ENCODE measurements around the gene SMARCE1. TPM values are rescaled to one million over a fixed set of nuclear protein-coding genes. Genes with fewer than 3 reads are reported as not detected.

The SMARCE1 gene
- total RNA-seq, 1 donor from 2014 or later = 140 TPM

DNA sequence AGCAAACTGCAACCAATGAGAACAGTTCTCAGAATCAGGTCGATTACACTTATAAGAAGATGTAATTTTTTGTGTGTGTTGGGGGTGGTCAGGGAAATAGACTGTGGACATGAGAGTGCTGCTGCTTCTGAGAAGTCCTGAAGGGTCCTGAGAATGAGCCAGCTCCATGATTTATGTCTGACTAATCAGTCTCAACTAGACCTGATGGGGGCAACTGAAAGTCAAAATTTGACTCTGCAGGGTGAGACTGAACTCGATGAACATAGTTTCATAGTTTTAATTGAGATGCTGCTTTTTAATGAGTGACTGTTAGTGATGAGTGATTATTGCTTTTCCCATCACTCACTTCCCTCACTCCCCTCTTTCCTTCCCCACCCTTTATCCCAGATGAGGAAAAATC, 37.3 kb downstream of the SMARCE1 start:
- no peaks in the 10 kb centered on the region for H3K9me3 Mint-ChIP-seq
- H3K36me3 Mint-ChIP-seq (ENCODE audit: low read depth) = no peaks in the 10 kb centered on the region
- ATAC-seq (ENCODE audit: low read depth) (no peak), DNase-seq (no peak)
- POLR2A ChIA-PET = interaction anchor here (0.7 to 21.8 kb wide), 8 partner anchors 8 to 134 kb away, joined by 3 to 1885 read pairs (median 4); partner anchors contain the start of gene CCR7
- CTCF ChIA-PET = interaction anchor here (0.6 to 13.7 kb wide), 2 partner anchors 52 to 77 kb away, joined by 3 to 426 read pairs; partner anchors contain the start of gene CCR7
- no peak overlapping the region for H3K4me3 Mint-ChIP-seq
- intact Hi-C loops (cut with micrococcal nuclease) = no loop called here
- peak overlapping the region; percentile 15 for H3K27ac Mint-ChIP-seq
- H3K27me3 Mint-ChIP-seq = no peaks in the 10 kb centered on the region
- H3K4me1 Mint-ChIP-seq = peaks cover 68% of the 10 kb centered on the region
- TF ChIP-seq, protein P1, sequence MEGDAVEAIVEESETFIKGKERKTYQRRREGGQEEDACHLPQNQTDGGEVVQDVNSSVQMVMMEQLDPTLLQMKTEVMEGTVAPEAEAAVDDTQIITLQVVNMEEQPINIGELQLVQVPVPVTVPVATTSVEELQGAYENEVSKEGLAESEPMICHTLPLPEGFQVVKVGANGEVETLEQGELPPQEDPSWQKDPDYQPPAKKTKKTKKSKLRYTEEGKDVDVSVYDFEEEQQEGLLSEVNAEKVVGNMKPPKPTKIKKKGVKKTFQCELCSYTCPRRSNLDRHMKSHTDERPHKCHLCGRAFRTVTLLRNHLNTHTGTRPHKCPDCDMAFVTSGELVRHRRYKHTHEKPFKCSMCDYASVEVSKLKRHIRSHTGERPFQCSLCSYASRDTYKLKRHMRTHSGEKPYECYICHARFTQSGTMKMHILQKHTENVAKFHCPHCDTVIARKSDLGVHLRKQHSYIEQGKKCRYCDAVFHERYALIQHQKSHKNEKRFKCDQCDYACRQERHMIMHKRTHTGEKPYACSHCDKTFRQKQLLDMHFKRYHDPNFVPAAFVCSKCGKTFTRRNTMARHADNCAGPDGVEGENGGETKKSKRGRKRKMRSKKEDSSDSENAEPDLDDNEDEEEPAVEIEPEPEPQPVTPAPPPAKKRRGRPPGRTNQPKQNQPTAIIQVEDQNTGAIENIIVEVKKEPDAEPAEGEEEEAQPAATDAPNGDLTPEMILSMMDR (IDR thresholded peaks at IDR 0.05) = no peak

DNA sequence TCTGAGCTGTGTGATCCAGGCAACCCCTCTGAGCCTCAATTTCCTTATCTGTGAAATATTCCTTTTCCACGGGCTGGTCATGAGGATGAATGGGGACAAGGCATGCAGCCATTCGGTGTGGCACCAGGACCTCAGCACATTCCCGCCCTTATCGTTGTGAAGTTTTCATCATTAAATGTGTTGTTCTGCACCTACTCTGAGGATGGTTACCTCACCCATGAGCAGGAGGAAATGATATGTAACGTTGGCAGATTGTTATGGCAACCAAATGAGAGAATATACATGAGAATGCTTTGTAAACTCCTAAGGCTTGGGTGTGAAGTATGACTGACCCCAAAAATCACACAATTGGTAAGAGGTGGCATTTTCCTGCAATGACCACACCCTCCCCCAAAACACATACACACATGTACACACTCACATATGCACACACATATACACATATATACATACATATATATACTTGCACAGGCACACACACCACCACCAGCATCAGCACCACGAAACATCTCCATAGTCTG, 39.5 kb downstream of the SMARCE1 start:
- intact Hi-C loops (cut with micrococcal nuclease) = no loop called here
- H3K27me3 Mint-ChIP-seq = no peaks in the 10 kb centered on the region
- H3K4me1 Mint-ChIP-seq = peaks cover 61% of the 10 kb centered on the region
- no peak overlapping the region for H3K4me3 Mint-ChIP-seq
- TF ChIP-seq, protein P1 (IDR thresholded peaks at IDR 0.05) = no peak
- H3K9me3 Mint-ChIP-seq = no peaks in the 10 kb centered on the region
- ATAC-seq (ENCODE audit: low read depth) (peak; percentile 73), DNase-seq (no peak)
- POLR2A ChIA-PET = interaction anchor here (21.8 kb wide), 1 partner anchor 55 kb away, joined by 1885 read pairs; the partner anchor contains the start of gene CCR7
- no peak overlapping the region for H3K27ac Mint-ChIP-seq
- H3K36me3 Mint-ChIP-seq (ENCODE audit: low read depth) = no peaks in the 10 kb centered on the region
- CTCF ChIA-PET = no interaction called here

DNA sequence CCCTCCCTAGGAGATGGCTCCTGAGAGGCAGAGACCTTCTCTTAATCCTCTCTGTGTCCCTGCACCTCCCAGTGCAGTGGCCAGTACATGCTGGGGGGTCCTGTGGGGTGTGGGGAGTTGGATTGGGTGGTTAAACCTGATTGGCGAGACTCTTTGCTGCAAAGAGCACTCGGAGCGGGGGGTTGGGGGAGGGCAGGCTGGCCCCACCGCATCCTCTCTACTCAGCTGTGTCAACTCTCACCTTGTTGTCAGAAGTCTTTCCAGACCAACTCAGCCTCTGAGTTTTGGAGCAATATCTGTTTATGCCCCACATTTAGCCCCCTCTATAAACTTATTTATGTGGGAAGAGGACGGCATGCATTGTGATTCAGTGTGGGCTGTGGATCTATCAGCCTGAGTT, 40.0 kb downstream of the SMARCE1 start:
- no peak overlapping the region for H3K4me3 Mint-ChIP-seq
- no peak for ATAC-seq (ENCODE audit: low read depth)
- no peaks in the 10 kb centered on the region for H3K36me3 Mint-ChIP-seq (ENCODE audit: low read depth)
- POLR2A ChIA-PET = interaction anchor here (21.8 kb wide), 1 partner anchor 55 kb away, joined by 1885 read pairs; the partner anchor contains the start of gene CCR7
- no peaks in the 10 kb centered on the region for H3K9me3 Mint-ChIP-seq
- CTCF ChIA-PET = no interaction called here
- TF ChIP-seq, protein P1 (IDR thresholded peaks at IDR 0.05) = no peak
- intact Hi-C loops (cut with micrococcal nuclease) = no loop called here
- H3K4me1 Mint-ChIP-seq = peaks cover 63% of the 10 kb centered on the region
- H3K27me3 Mint-ChIP-seq = no peaks in the 10 kb centered on the region
- H3K27ac Mint-ChIP-seq = no peak overlapping the region
- no peak for DNase-seq

DNA sequence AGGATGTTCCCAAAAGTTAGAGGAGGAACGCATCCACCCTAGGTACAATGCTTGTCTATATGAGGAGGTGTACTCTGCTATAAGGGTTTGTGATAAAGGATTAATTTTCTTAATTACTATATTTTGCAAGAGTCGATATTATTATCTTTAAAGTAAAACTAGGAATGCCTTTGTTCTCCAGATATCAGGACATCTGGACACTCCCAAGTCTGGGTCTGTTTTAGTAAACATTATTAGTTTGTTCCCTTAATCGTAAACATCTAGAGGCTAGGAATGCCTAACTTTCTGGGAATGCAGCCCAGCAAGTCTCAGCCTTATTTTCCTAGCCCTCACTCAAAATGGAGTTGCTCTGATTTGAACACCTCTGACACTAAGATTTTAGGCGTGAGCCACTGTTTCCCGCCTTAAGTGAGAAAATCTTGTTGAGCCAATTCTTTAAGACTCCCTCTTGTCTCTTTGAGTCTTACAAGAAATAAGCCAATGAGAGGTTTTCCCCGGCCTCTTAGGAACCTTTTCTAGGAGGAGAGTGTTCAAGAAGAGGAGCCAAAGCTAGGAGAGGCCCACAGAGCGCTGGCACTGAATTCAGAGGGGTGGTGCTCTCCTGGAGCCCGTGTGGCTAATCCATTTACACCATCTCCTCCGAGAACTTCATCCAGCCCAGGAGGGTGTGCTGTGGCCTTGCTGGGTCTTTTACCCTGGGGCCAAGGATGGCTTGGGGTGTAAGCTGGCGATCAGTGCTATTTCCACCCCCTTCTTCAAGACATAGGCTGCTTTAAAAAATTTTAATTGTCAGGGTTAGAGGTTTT, 40.9 kb downstream of the SMARCE1 start:
- ChIA-PET POLR2A (interaction anchor here (0.6 to 21.8 kb wide), 3 partner anchors 44 to 169 kb away, joined by 3 to 1885 read pairs (median 87); partner anchors contain the start of gene CCR7), CTCF (no interaction called here)
- no peaks in the 10 kb centered on the region for H3K27me3 Mint-ChIP-seq
- no peaks in the 10 kb centered on the region for H3K9me3 Mint-ChIP-seq
- no peak overlapping the region for H3K4me3 Mint-ChIP-seq
- ATAC-seq (ENCODE audit: low read depth) = no peak
- intact Hi-C loops (cut with micrococcal nuclease) = no loop called here
- H3K36me3 Mint-ChIP-seq (ENCODE audit: low read depth) = no peaks in the 10 kb centered on the region
- DNase-seq = no peak
- TF ChIP-seq, protein P1 (IDR thresholded peaks at IDR 0.05) = no peak
- peaks cover 66% of the 10 kb centered on the region for H3K4me1 Mint-ChIP-seq
- no peak overlapping the region for H3K27ac Mint-ChIP-seq

DNA sequence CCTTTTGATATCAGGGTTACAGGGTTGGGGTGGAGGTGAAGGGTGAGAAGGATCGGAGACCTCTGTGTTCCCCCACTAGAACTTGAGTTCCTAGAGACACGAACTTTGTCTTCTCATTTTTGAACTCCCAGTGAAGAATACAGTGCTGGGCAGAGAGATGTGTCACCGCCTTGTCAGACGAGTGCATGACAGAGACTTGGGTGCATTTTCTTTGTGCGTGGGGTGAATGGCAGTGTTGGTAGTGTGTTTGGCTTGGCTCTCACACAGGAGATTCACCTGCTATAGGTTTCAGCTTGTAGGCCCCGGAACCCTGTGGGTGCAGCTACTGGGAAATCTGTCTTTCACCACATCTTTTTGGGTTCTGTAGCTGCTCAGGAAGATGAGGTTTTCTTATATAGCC, 42.3 kb downstream of the SMARCE1 start:
- TF ChIP-seq, protein P1 (IDR thresholded peaks at IDR 0.05) = no peak
- DNase-seq (no peak), ATAC-seq (ENCODE audit: low read depth) (no peak)
- ChIA-PET POLR2A (interaction anchor here (4.5 to 5.5 kb wide), 2 partner anchors 9 to 43 kb away, joined by 60 to 87 read pairs; partner anchors contain the start of gene CCR7), CTCF (interaction anchor here (4.0 kb wide), 1 partner anchor 10 kb away, joined by 27 read pairs; no protein-coding TSS in a partner anchor)
- Mint-ChIP-seq H3K9me3 (no peaks in the 10 kb centered on the region), H3K27me3 (no peaks in the 10 kb centered on the region), H3K36me3 (ENCODE audit: low read depth) (no peaks in the 10 kb centered on the region), H3K4me1 (peaks cover 71% of the 10 kb centered on the region), H3K27ac (no peak overlapping the region), H3K4me3 (no peak overlapping the region)
- intact Hi-C loops (cut with micrococcal nuclease) = no loop called here
